HCT116 (cell line): Measurements from ENCODE around the gene PIK3CA. TPM values are rescaled to one million over a fixed set of nuclear protein-coding genes. Genes with fewer than 3 reads are reported as not detected.
"Not testable (repeated sequence)": the region's sequence is repeated elsewhere in the genome, so short reads cannot be mapped to it uniquely, and the experiment has no call there.

Experiments used
- ATAC-seq: fragments of 200-7000 bp; cut with Tn5 transposase; 2 replicates; pipeline ENCODE4 v1.9.1; 2020; ENCODE audit warnings: mild to moderate bottlenecking, moderate library complexity
- BruUV-seq: library from RNA; stranded (reverse); fragments of 400-500 nt; replicated peaks from 2 replicates; lab custom pipeline; 2021; lab: Mats Ljungman, UMichigan
- CTCF ChIA-PET: fragments of 300-600 bp; sonication (Branson Sonifier 250); formaldehyde crosslinking; loops from one replicate; lab custom pipeline; 2021; ENCODE audit warnings: antibody characterized with exemption; lab: Charles Lee
- POLR2A ChIA-PET: fragments of 300-600, 350-600 bp; sonication (Branson Sonifier 250); formaldehyde crosslinking; loops from one replicate; lab custom pipeline; 2021; ENCODE audit warnings: antibody characterized with exemption; lab: Charles Lee
- RAD21 ChIA-PET, 2 experiments: fragments of 300-600 bp; sonication (Branson Sonifier 250); formaldehyde crosslinking; loops; one replicate each; lab custom pipeline; 2023; ENCODE audit warnings: low total read pairs in 2 of 2; ENCODE audit not compliant: uncharacterized antibody in 2 of 2, unreplicated experiment in 2 of 2, low non-redundant PET in 1 of 2; lab: Charles Lee
- DNase-seq: peaks from one replicate; pipeline ENCODE4 v3.0.0-alpha.2; 2010; ENCODE audit warnings: low read depth, low spot score
- H2AFZ ChIP-seq: fragments of 200-600 bp; shearing (Covaris generic), sonication (generic); 2 replicates; pipeline ENCODE4 v1.6.1; 2017; ENCODE audit warnings: low read depth, mixed run types, mixed read lengths, antibody characterized with exemption, low read length; ENCODE audit not compliant: poor library complexity, severe bottlenecking
- H3K27ac ChIP-seq: 2 replicates; pipeline ENCODE4 v1.5.1; 2012; ENCODE audit warnings: low read depth, low read length
- H3K27me3 ChIP-seq: fragments of 200-600 bp; sonication (generic); 2 replicates; pipeline ENCODE4 v1.6.1; 2016; ENCODE audit warnings: mixed run types, low read length, mixed read lengths; ENCODE audit not compliant: insufficient read depth
- H3K36me3 ChIP-seq, 2 experiments: fragments of 200-500 bp in 1 of 2; fragments of 200-600 bp in 1 of 2; sonication (Bioruptor generic) in 1 of 2; sonication (generic) in 1 of 2; 2 replicates each; pipeline versions ENCODE4 v1.5.1 to v1.6.1; 2014 to 2016; ENCODE audit warnings: low read length in 2 of 2, inconsistent platforms in 1 of 2, mixed read lengths in 1 of 2, mixed run types in 1 of 2; ENCODE audit not compliant: insufficient read depth in 2 of 2, control insufficient read depth in 1 of 2
- H3K4me1 ChIP-seq, 2 experiments: fragments of 200-600 bp in 1 of 2; sonication (generic) in 1 of 2; 2 replicates each; pipeline versions ENCODE4 v1.5.1 to v1.6.1; 2012 to 2017; ENCODE audit warnings: low read length in 2 of 2, inconsistent platforms in 1 of 2, mild to moderate bottlenecking in 1 of 2, mixed read lengths in 1 of 2, mixed run types in 1 of 2, moderate library complexity in 1 of 2; ENCODE audit not compliant: insufficient read depth in 2 of 2, control insufficient read depth in 1 of 2
- H3K4me2 ChIP-seq: fragments of 200-600 bp; sonication (generic); 2 replicates; pipeline ENCODE4 v1.6.1; 2017; ENCODE audit warnings: mixed run types, low read length, mixed read lengths
- H3K4me3 ChIP-seq, 2 experiments: fragments of 200-600 bp in 1 of 2; sonication (generic) in 1 of 2; replicated peaks in 1 of 2; 2 replicates each; pipeline ENCODE4 v1.5.1; 2011 to 2016; ENCODE audit warnings: low read length in 2 of 2, control low read depth in 1 of 2, low read depth in 1 of 2, mild to moderate bottlenecking in 1 of 2, mixed read lengths in 1 of 2, mixed run types in 1 of 2
- H3K79me2 ChIP-seq: fragments of 200-600 bp; sonication (generic); 2 replicates; pipeline ENCODE4 v1.6.1; 2017; ENCODE audit warnings: mild to moderate bottlenecking, mixed run types, low read length, moderate library complexity, mixed read lengths; ENCODE audit not compliant: insufficient read depth
- H3K9ac ChIP-seq: fragments of 200-600 bp; sonication (generic); 2 replicates; pipeline ENCODE4 v1.6.1; 2016; ENCODE audit warnings: low read length, mixed read lengths
- H3K9me2 ChIP-seq: fragments of 200-600 bp; sonication (generic), shearing (Covaris generic); 2 replicates; pipeline ENCODE4 v1.6.1; 2017; ENCODE audit warnings: mixed run types, mild to moderate bottlenecking, moderate library complexity; ENCODE audit not compliant: insufficient read depth
- H3K9me3 ChIP-seq, 2 experiments: fragments of 200-500 bp in 1 of 2; fragments of 200-600 bp in 1 of 2; sonication (Bioruptor generic) in 1 of 2; sonication (generic) in 1 of 2; 2 replicates each; pipeline ENCODE4 v1.6.1; 2014 to 2017; ENCODE audit warnings: low read length in 2 of 2, mixed read lengths in 2 of 2, inconsistent platforms in 1 of 2, low read depth in 1 of 2, mild to moderate bottlenecking in 1 of 2, mixed run types in 1 of 2, moderate library complexity in 1 of 2; ENCODE audit not compliant: control insufficient read depth in 1 of 2, insufficient read depth in 1 of 2
- H4K20me1 ChIP-seq: fragments of 200-600 bp; sonication (generic), shearing (Covaris generic); 2 replicates; pipeline ENCODE4 v1.6.1; 2017; ENCODE audit warnings: mixed run types, mild to moderate bottlenecking, moderate library complexity; ENCODE audit not compliant: insufficient read depth
- CBX3 ChIP-seq: IDR thresholded peaks from 2 replicates; pipeline ENCODE4 v1.6.1; 2012; ENCODE audit warnings: low read depth
- CEBPB ChIP-seq: IDR thresholded peaks from 2 replicates; pipeline ENCODE4 v1.6.1; 2012; ENCODE audit warnings: low read depth
- CTCF ChIP-seq, 3 experiments: fragments of 200-600 bp in 1 of 3; sonication (generic) in 1 of 3; IDR thresholded peaks in 2 of 3; conservative IDR thresholded peaks in 1 of 3; 2 replicates each; pipeline ENCODE4 v1.5.1; 2012 to 2017; ENCODE audit warnings: low read depth in 2 of 3, low read length in 2 of 3, antibody characterized with exemption in 1 of 3, borderline replicate concordance in 1 of 3, control low read depth in 1 of 3, mild to moderate bottlenecking in 1 of 3, mixed read lengths in 1 of 3, mixed run types in 1 of 3, moderate library complexity in 1 of 3; ENCODE audit not compliant: insufficient read depth in 1 of 3
- EGR1 ChIP-seq: IDR thresholded peaks from 2 replicates; pipeline ENCODE4 v1.6.1; 2012; ENCODE audit warnings: low read depth
- ELF1 ChIP-seq: IDR thresholded peaks from 2 replicates; pipeline ENCODE4 v1.6.1; 2012; ENCODE audit warnings: low read depth, borderline replicate concordance
- EZH2 ChIP-seq: fragments of 200-600 bp; sonication (generic); IDR thresholded peaks from 2 replicates; pipeline ENCODE4 v1.6.1; 2017; ENCODE audit warnings: antibody characterized with exemption, mixed run types
- FOSL1 ChIP-seq: IDR thresholded peaks from 2 replicates; pipeline ENCODE4 v1.6.1; 2012; ENCODE audit warnings: low read depth
- RAD21 ChIP-seq: IDR thresholded peaks from 2 replicates; pipeline ENCODE4 v1.6.1; 2012; ENCODE audit warnings: low read depth, mild to moderate bottlenecking
- SP1 ChIP-seq: IDR thresholded peaks from 2 replicates; pipeline ENCODE4 v1.6.1; 2012; ENCODE audit warnings: low read depth
- TCF7L2 ChIP-seq: IDR thresholded peaks from 2 replicates; pipeline ENCODE4 v1.7.0; 2011; ENCODE audit warnings: borderline replicate concordance, inconsistent platforms; ENCODE audit not compliant: insufficient read depth, insufficient read length; ENCODE audit errors: extremely low read depth
- ZNF274 ChIP-seq: fragments of 200-500 bp; sonication (Bioruptor generic); IDR thresholded peaks from 2 replicates; pipeline ENCODE4 v1.6.1; 2014; ENCODE audit warnings: mild to moderate bottlenecking, low read depth, low read length, inconsistent platforms
- intact Hi-C: fragments of 100-400 bp; cut with micrococcal nuclease; formaldehyde crosslinking; loops from 2 replicates; pipeline ENCODE4 v1.10.0; 2022
- total RNA-seq: library from RNA; stranded (reverse); gene quantifications from one replicate; pipeline ENCODE4 v1.2.1, GENCODE V29; 2021; ENCODE audit not compliant: unreplicated experiment
- TF ChIP-seq, protein P1 (sequence below): IDR thresholded peaks from 2 replicates; pipeline ENCODE4 v1.6.1; 2012

PIK3CA gene
- total RNA-seq, 1 experiment from 2014 or later = 17.9 TPM

- H3K4me3 ChIP-seq = no peak overlapping the region
- H2AFZ ChIP-seq = no peak overlapping the region
- no peaks in the 10 kb centered on the region for H3K9me3 ChIP-seq
- no peak overlapping the region for H3K27ac ChIP-seq
- no peak for DNase-seq
- no peaks in the 10 kb centered on the region for H3K27me3 ChIP-seq
- RAD21 ChIA-PET = no interaction called here
- intact Hi-C loops = no loop called here
- no peaks in the 10 kb centered on the region for H4K20me1 ChIP-seq
- no peak overlapping the region for H3K9ac ChIP-seq
- TF ChIP-seq, protein P1, sequence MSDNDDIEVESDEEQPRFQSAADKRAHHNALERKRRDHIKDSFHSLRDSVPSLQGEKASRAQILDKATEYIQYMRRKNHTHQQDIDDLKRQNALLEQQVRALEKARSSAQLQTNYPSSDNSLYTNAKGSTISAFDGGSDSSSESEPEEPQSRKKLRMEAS = no peak
- TF ChIP-seq, all 23 proteins: peak for 0
- ATAC-seq = no peak
- CTCF ChIA-PET = no interaction called here
- Histone ChIP-seq H3K4me2 (no peak overlapping the region), H3K36me3 (no peaks in the 10 kb centered on the region; a peak in 1 of 4 replicates), H3K9me2 (no peaks in the 10 kb centered on the region), H3K4me1 (no peaks in the 10 kb centered on the region), H3K79me2 (no peaks in the 10 kb centered on the region)
- POLR2A ChIA-PET = no interaction called here
- no TSS peak for BruUV-seq
These were observed 48.5 kb downstream of the PIK3CA start for GRCh38 chr3:179196700-179197099.

- ChIA-PET RAD21 (no interaction called here), POLR2A (no interaction called here), CTCF (no interaction called here)
- H3K4me3 ChIP-seq = no peak overlapping the region
- H3K79me2 ChIP-seq = no peaks in the 10 kb centered on the region
- H4K20me1 ChIP-seq = no peaks in the 10 kb centered on the region
- no peaks in the 10 kb centered on the region; a peak in 1 of 4 replicates for H3K36me3 ChIP-seq
- DNase-seq (no peak), ATAC-seq (no peak)
- no peak overlapping the region for H3K27ac ChIP-seq
- H3K4me2 ChIP-seq = no peak overlapping the region
- intact Hi-C loops = no loop called here
- TF ChIP-seq ZNF274 = no peak
- TF ChIP-seq CBX3 = no peak
- TF ChIP-seq SP1 = no peak
- no peak for TF ChIP-seq EZH2
- TF ChIP-seq TCF7L2 = no peak
- no peak for TF ChIP-seq RAD21
- TF ChIP-seq CEBPB = no peak
- no peak for TF ChIP-seq EGR1
- no peak for TF ChIP-seq FOSL1
- no peak for TF ChIP-seq CTCF (IDR thresholded peaks at IDR 0.05 in 2 of 3, conservative IDR thresholded peaks at IDR 0.05 in 1 of 3; ENCODE audit: borderline replicate concordance in 1 of 3, insufficient read depth in 1 of 3, low read depth in 2 of 3, low read length in 2 of 3)
- TF ChIP-seq ELF1 = no peak
- H2AFZ ChIP-seq = no peak overlapping the region
- BruUV-seq = no TSS peak
- H3K9me2 ChIP-seq = no peaks in the 10 kb centered on the region
- H3K4me1 ChIP-seq = no peaks in the 10 kb centered on the region
- no peaks in the 10 kb centered on the region for H3K27me3 ChIP-seq
- no peaks in the 10 kb centered on the region for H3K9me3 ChIP-seq
- no peak overlapping the region for H3K9ac ChIP-seq
These were observed 52.6 kb downstream of the PIK3CA start for GRCh38 chr3:179200790-179201189.

DNA sequence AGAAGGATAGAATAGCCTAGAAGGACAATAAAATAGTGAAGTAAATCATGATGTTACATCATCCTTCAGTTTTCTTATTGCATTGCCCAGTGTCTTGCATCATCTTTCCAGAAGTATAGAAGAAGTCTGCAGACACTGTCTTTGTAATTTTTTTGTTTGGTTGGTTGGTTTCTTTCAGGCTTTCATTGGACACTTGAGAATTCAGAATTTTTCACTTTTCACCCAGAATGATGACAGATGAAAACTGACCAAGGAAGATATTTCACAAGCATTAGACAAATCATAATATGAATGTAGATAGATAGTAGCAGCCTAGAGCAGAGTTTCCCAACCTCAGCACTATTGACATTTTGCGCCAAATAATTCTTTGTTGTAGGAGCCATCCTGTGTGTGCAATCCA, 67.4 kb downstream of the PIK3CA start:
- H3K9me3 ChIP-seq, ATAC-seq, RAD21 ChIA-PET, intact Hi-C loops, H3K9ac ChIP-seq, H3K4me1 ChIP-seq, H3K4me2 ChIP-seq, H3K9me2 ChIP-seq, H3K27ac ChIP-seq, H2AFZ ChIP-seq, POLR2A ChIA-PET, H3K36me3 ChIP-seq, H4K20me1 ChIP-seq, H3K27me3 ChIP-seq, DNase-seq, CTCF ChIA-PET, H3K79me2 ChIP-seq, H3K4me3 ChIP-seq, BruUV-seq: not testable (repeated sequence)
